ENCODE results near the gene PBOV1.

- TF ChIP-seq CTCF (IDR thresholded peaks at IDR 0.05; ENCODE audit: insufficient read depth, low read length, poor library complexity, severe bottlenecking) = no peak
- no peak for TF ChIP-seq EZH2phosphoT487 (conservative IDR thresholded peaks at IDR 0.05; ENCODE audit: low read length)
Measured at GRCh38 chr6:138198430-138199091, 19.7 kb downstream of the PBOV1 start.
